Measurements from ENCODE around the gene OSBPL5.

- TF ChIP-seq CTCF (conservative IDR thresholded peaks at IDR 0.05; ENCODE audit: low read depth, low read length) (no peak), EZH2 (IDR thresholded peaks at IDR 0.05; ENCODE audit: borderline replicate concordance, low read depth, low read length, poor library complexity, severe bottlenecking) (no peak)
Measured at GRCh38 chr11:3088806-3089205, 76.3 kb downstream of the OSBPL5 start.
